B cell (primary cell): ENCODE results near the gene ATOH1. TPM values are rescaled to one million over a fixed set of nuclear protein-coding genes. Genes with fewer than 3 reads are reported as not detected.

Experiments
- ATAC-seq: fragments of 200-7000 bp; cut with Tn5 transposase; one replicate; pipeline ENCODE4 v1.10.0; 2021; ENCODE audit warnings: low read depth, mild to moderate bottlenecking, moderate number of reproducible peaks, moderate library complexity
- CTCF ChIA-PET: fragments of 350-600 bp; sonication (Branson Sonifier 250); formaldehyde crosslinking; loops from one replicate; lab custom pipeline; 2021; ENCODE audit warnings: antibody characterized with exemption, inconsistent platforms; lab: Charles Lee
- POLR2A ChIA-PET: fragments of 350-600 bp; sonication (Branson Sonifier 250); formaldehyde crosslinking; loops from one replicate; lab custom pipeline; 2021; ENCODE audit warnings: antibody characterized with exemption; lab: Charles Lee
- DNase-seq: peaks from one replicate; pipeline ENCODE4 v3.0.0; 2013
- H2AFZ ChIP-seq: 2 replicates; pipeline ENCODE4 v1.6.1; 2012; ENCODE audit warnings: mild to moderate bottlenecking, low read depth, low read length; ENCODE audit not compliant: insufficient read depth, poor library complexity, severe bottlenecking
- H3K27ac ChIP-seq, 2 donors: 1 replicate in 1 of 2; 2 replicates in 1 of 2; pipeline ENCODE4 v1.5.1; 2012 to 2013; ENCODE audit warnings: low read length in 2 of 2, mild to moderate bottlenecking in 2 of 2, moderate library complexity in 1 of 2
- H3K27me3 ChIP-seq, 4 experiments: fragments of 200-600 bp in 1 of 4; sonication (generic) in 1 of 4; replicated peaks in 1 of 4; 1 replicate in 2 of 4; 2 replicates in 2 of 4; pipeline versions ENCODE4 v1.6.1 to v1.7.0; 2013 to 2016; ENCODE audit warnings: low read length in 3 of 4, mild to moderate bottlenecking in 2 of 4, mixed read lengths in 1 of 4, moderate library complexity in 1 of 4; ENCODE audit not compliant: insufficient read depth in 4 of 4, control insufficient read depth in 3 of 4; ENCODE audit errors: control extremely low read depth in 1 of 4
- H3K36me3 ChIP-seq, 2 experiments: replicated peaks in 1 of 2; 1 replicate in 1 of 2; 2 replicates in 1 of 2; pipeline versions ENCODE4 v1.6.1 to v1.7.1; 2013; ENCODE audit warnings: low read length in 1 of 2; ENCODE audit not compliant: insufficient read depth in 2 of 2, control insufficient read depth in 1 of 2; ENCODE audit errors: control extremely low read depth in 1 of 2, extremely low read depth in 1 of 2
- H3K4me1 ChIP-seq, 2 donors: fragments of 200-600 bp in 1 of 2; sonication (generic) in 1 of 2; 1 replicate in 1 of 2; 2 replicates in 1 of 2; pipeline versions ENCODE4 v1.5.1 to v1.6.1; 2013 to 2017; ENCODE audit warnings: low read length in 2 of 2; ENCODE audit not compliant: control insufficient read depth in 2 of 2, insufficient read depth in 2 of 2
- H3K4me2 ChIP-seq: replicated peaks from 2 replicates; pipeline ENCODE3; 2012; ENCODE audit warnings: mild to moderate bottlenecking, low read depth, low read length; ENCODE audit not compliant: poor library complexity, severe bottlenecking
- H3K4me3 ChIP-seq, 5 experiments: fragments of 200-600 bp in 1 of 5; sonication (generic) in 1 of 5; 1 replicate in 3 of 5; 2 replicates in 2 of 5; pipeline versions ENCODE4 v1.5.1 to v1.7.0; 2011 to 2016; ENCODE audit warnings: low read length in 4 of 5, mild to moderate bottlenecking in 4 of 5, low read depth in 2 of 5, control low read depth in 1 of 5, moderate library complexity in 1 of 5; ENCODE audit not compliant: insufficient read depth in 1 of 5; ENCODE audit errors: control extremely low read depth in 1 of 5, extremely low read depth in 1 of 5
- H3K79me2 ChIP-seq: fragments of 200-600 bp; sonication (generic); one replicate; pipeline ENCODE4 v1.6.0; 2016; ENCODE audit warnings: low read length; ENCODE audit not compliant: control insufficient read depth, insufficient read depth
- H3K9ac ChIP-seq: fragments of 200-600 bp; sonication (generic); 2 replicates; pipeline ENCODE4 v1.6.1; 2017; ENCODE audit warnings: mild to moderate bottlenecking, low read length, moderate library complexity
- H3K9me3 ChIP-seq, 3 donors: one replicate each; pipeline versions ENCODE4 v1.6.1 to v1.7.1; 2013; ENCODE audit warnings: low read length in 2 of 3; ENCODE audit not compliant: control insufficient read depth in 2 of 3, insufficient read depth in 1 of 3; ENCODE audit errors: control extremely low read depth in 1 of 3
- H4K20me1 ChIP-seq: 2 replicates; pipeline ENCODE4 v1.6.0; 2012; ENCODE audit warnings: mild to moderate bottlenecking, low read length; ENCODE audit not compliant: insufficient read depth, control insufficient read depth, poor library complexity, severe bottlenecking
- H3K27ac Mint-ChIP-seq: one replicate; pipeline ENCODE4 v1.8.0; 2021; ENCODE audit warnings: mixed read lengths
- H3K27me3 Mint-ChIP-seq: one replicate; pipeline ENCODE4 v1.8.0; 2021; ENCODE audit warnings: mixed read lengths
- H3K4me1 Mint-ChIP-seq: one replicate; pipeline ENCODE4 v1.8.0; 2021; ENCODE audit warnings: mixed read lengths
- H3K4me3 Mint-ChIP-seq: one replicate; pipeline ENCODE4 v1.8.0; 2021; ENCODE audit warnings: mixed read lengths
- H3K9me3 Mint-ChIP-seq: one replicate; pipeline ENCODE4 v1.8.0; 2022; ENCODE audit warnings: mixed read lengths; ENCODE audit not compliant: insufficient read depth
- EZH2 ChIP-seq: IDR thresholded peaks from 2 replicates; pipeline ENCODE4 v1.6.1; 2012; ENCODE audit warnings: borderline replicate concordance, low read depth, mild to moderate bottlenecking, moderate library complexity, low read length; ENCODE audit not compliant: insufficient read depth, poor library complexity, severe bottlenecking
- WGBS: methylation state at CpG from one replicate; pipeline ENCODE4 v1.1.5; 2013; ENCODE audit warnings: missing lambda C conversion rate; ENCODE audit not compliant: insufficient coverage; 5-methylcytosine and 5-hydroxymethylcytosine counted together
- intact Hi-C: fragments of 100-400 bp; cut with micrococcal nuclease; formaldehyde crosslinking; loops from one replicate; pipeline ENCODE4 v1.10.0; 2022
- polyA plus RNA-seq: library from polyadenylated mRNA; depleted of rRNA; stranded (reverse); fragments of >200 nt; gene quantifications from 2 replicates; pipeline ENCODE4 v1.2.3, GENCODE V29; 2012
- small RNA-seq: library from RNA; depleted of rRNA; stranded (forward); fragments of <200 nt; gene quantifications from one replicate; pipeline ENCODE3, GENCODE V24; 2012; ENCODE audit warnings: low replicate concordance, low read depth; ENCODE audit not compliant: insufficient read length
- total RNA-seq, 2 donors: library from RNA; stranded (reverse); fragments of 120-200 nt in 1 of 2; gene quantifications; 1 replicate in 1 of 2; 2 replicates in 1 of 2; pipeline versions ENCODE4 v1.2.3 to v1.2.4, GENCODE V29; 2013 to 2022
- TF ChIP-seq, protein P1 (sequence below): fragments of 200-600 bp; IDR thresholded peaks from one replicate; pipeline ENCODE4 v1.8.0; 2022; ENCODE audit warnings: antibody characterized with exemption, mild to moderate bottlenecking

ATOH1 gene
- total and polyA plus RNA-seq, 2 donors (not counting 1 experiment from before 2014, with no cell fraction given): not detected

DNA sequence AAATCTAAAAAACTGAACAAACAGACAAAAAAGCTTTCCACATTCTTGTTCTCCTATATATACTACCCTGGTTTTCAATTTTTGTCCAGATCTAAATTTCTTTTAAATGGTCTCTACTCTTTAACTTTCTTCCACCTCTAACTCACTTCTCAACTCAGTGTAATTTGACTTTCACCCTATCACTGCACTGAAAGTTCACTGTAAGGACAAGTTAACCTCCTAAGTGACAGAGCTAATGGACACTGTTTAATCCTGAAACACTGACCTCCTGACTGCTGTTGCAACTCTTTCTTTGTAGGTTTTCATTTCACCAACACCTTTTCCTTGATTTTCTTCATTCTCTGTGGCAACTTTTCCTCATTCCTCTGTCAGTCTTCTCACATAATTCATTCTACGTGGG, 50.0 kb downstream of the ATOH1 start:
- ChIA-PET CTCF (no interaction called here), POLR2A (no interaction called here)
- H3K9me3 Mint-ChIP-seq: no peaks in the 10 kb centered on the region
- intact Hi-C loops: no loop called here
- no peaks in the 10 kb centered on the region for H3K36me3 ChIP-seq
- DNase-seq: no peak
- H3K79me2 ChIP-seq: no peaks in the 10 kb centered on the region
- 83% methylated on average over 1 of the region's 1 CpG for WGBS
- H3K27me3 Mint-ChIP-seq: no peaks in the 10 kb centered on the region
- H3K4me1 ChIP-seq: no peaks in the 10 kb centered on the region
- no peak overlapping the region for H3K4me3 Mint-ChIP-seq
- H3K4me1 Mint-ChIP-seq: no peaks in the 10 kb centered on the region
- TF ChIP-seq, protein P1, sequence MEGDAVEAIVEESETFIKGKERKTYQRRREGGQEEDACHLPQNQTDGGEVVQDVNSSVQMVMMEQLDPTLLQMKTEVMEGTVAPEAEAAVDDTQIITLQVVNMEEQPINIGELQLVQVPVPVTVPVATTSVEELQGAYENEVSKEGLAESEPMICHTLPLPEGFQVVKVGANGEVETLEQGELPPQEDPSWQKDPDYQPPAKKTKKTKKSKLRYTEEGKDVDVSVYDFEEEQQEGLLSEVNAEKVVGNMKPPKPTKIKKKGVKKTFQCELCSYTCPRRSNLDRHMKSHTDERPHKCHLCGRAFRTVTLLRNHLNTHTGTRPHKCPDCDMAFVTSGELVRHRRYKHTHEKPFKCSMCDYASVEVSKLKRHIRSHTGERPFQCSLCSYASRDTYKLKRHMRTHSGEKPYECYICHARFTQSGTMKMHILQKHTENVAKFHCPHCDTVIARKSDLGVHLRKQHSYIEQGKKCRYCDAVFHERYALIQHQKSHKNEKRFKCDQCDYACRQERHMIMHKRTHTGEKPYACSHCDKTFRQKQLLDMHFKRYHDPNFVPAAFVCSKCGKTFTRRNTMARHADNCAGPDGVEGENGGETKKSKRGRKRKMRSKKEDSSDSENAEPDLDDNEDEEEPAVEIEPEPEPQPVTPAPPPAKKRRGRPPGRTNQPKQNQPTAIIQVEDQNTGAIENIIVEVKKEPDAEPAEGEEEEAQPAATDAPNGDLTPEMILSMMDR: no peak
- TF ChIP-seq EZH2: no peak
- no peak overlapping the region for H3K9ac ChIP-seq
- ATAC-seq: no peak
- H2AFZ ChIP-seq: no peak overlapping the region
- H3K4me3 ChIP-seq: no peak overlapping the region
- no peaks in the 10 kb centered on the region for H3K27me3 ChIP-seq
- no peak overlapping the region for H3K27ac Mint-ChIP-seq
- no peak overlapping the region for H3K4me2 ChIP-seq
- peaks cover 0 to 4% (median 2%) of the 10 kb centered on the region in 3 donors for H3K9me3 ChIP-seq
- no peak overlapping the region for H3K27ac ChIP-seq
- no peaks in the 10 kb centered on the region for H4K20me1 ChIP-seq

DNA sequence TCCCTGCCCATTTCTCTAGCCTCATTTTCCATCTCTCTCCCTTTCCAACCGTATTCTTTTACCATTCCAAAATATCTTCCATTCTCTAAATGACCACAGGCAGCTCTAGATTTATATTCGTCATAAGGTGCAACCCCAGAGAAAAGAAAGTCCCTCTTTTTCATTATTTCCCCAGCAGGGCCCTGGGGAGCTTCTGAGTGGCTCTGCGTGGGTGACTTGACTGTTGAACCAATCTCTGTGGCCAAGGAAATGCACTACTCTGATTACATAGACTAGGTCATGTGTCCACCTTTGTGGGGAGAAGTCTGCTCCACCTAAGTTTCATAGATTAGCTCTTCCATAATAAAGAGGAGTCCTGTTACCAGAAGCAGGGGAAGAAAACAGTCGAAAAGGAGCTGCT, 51.4 kb downstream of the ATOH1 start:
- Mint-ChIP-seq H3K9me3 (no peaks in the 10 kb centered on the region), H3K4me1 (no peaks in the 10 kb centered on the region), H3K27ac (no peak overlapping the region), H3K4me3 (no peak overlapping the region), H3K27me3 (no peaks in the 10 kb centered on the region)
- H3K4me3 ChIP-seq: no peak overlapping the region
- H3K4me1 ChIP-seq: no peaks in the 10 kb centered on the region
- no peaks in the 10 kb centered on the region for H3K79me2 ChIP-seq
- peaks cover 0 to 4% (median 2%) of the 10 kb centered on the region in 3 donors for H3K9me3 ChIP-seq
- H3K27ac ChIP-seq: no peak overlapping the region
- no peaks in the 10 kb centered on the region for H3K36me3 ChIP-seq
- H2AFZ ChIP-seq: no peak overlapping the region
- ATAC-seq: no peak
- no peak overlapping the region for H3K4me2 ChIP-seq
- TF ChIP-seq EZH2: no peak
- TF ChIP-seq, protein P1: no peak
- POLR2A ChIA-PET: no interaction called here
- no peak for DNase-seq
- CTCF ChIA-PET: no interaction called here
- intact Hi-C loops: no loop called here
- 63% methylated on average over 2 of the region's 4 CpGs for WGBS
- no peaks in the 10 kb centered on the region for H4K20me1 ChIP-seq
- no peaks in the 10 kb centered on the region for H3K27me3 ChIP-seq
- no peak overlapping the region for H3K9ac ChIP-seq

Small RNA genes within 50 kb of the gene (small RNA-seq; reads per million reads assigned to genes)
- gene RNA5SP164: not detected
